Stimulated activated CD8-positive, alpha-beta memory T cell treated with anti-CD3 and anti-CD28 coated beads, Interleukin-7, amount 100 ng/mL, for 24 hours (primary cell): ENCODE measurements around the gene THSD4.

ENCODE experiments used
- DNase-seq: peaks from one replicate; pipeline ENCODE4 v3.0.0-alpha.2; 2020; ENCODE audit warnings: low read depth

THSD4 gene

DNA sequence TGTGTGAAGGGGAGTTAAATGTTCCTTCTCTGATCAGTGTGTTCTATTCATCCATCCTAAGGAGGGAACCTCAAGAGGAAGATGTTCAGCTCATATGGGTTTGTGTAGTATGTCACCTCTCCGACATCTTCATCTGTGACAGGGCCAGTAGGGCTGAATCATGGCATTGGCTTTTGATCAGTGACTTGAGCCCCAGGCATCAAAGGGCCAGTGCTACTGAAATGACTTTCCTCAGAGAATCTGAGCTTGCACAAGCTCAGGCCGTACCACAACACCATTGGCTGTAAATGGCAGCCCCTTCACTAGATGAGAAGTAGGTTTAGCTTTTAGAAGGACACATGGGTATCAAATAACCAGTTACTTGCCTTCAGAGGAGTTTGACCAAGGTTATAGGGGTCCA, 511.9 kb downstream of the THSD4 start:
- DNase-seq: no peak

DNA sequence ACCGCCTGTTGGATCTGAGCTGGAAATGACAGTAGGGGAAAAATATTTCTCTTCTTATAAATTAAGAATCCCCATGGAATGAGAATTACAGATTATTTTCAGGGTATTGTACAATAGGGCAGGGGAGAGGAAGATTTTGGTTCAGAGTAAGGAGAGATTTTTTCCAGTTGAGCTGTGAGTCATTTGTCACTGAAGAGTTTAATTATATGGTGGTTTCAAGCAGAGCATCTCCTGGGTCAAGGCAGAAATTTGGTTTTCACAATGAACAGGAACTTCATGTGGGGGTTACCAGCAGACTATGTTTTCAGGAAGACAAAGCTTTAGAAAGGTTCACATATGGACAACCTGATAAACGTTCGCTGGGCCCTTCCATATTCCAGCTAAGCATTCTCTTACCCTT, 512.3 kb downstream of the THSD4 start:
- no peak for DNase-seq

DNA sequence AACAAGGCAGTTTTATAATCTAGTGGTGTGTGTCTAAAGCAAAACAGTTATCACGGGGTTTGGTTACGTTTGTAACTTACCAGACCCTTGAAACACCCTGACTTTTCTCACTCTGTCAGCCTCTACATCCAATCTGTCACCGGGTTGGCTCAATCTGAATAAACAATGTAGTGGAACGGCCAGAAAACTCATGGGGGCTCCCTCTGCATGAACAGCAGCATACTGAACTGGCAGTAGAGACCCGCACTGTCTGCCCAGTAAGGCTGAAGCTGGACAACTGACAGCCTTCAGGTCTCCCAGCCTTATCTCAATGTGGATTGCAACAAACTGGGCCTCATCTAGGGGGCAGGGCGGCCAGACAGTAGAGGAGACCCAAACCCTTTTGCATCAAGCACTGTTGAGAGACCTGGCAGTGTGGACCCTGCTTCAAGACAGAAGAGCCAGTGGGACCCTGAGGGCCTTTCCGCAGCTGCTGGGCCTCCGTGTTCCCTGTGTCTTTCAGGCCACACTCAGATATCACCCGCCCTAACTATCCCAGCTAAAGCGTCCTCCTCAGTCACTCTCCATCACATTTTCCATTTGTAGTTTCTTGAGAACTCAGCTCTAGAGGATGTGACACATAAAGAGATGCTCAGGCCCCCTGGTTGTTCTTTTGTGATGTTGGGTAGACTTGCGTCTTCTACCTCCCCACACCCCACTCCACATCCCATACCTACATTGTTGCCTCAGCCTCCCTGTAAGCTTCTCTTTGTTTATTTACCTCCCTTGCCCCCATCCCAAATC, 513.9 kb downstream of the THSD4 start:
- no peak for DNase-seq

DNA sequence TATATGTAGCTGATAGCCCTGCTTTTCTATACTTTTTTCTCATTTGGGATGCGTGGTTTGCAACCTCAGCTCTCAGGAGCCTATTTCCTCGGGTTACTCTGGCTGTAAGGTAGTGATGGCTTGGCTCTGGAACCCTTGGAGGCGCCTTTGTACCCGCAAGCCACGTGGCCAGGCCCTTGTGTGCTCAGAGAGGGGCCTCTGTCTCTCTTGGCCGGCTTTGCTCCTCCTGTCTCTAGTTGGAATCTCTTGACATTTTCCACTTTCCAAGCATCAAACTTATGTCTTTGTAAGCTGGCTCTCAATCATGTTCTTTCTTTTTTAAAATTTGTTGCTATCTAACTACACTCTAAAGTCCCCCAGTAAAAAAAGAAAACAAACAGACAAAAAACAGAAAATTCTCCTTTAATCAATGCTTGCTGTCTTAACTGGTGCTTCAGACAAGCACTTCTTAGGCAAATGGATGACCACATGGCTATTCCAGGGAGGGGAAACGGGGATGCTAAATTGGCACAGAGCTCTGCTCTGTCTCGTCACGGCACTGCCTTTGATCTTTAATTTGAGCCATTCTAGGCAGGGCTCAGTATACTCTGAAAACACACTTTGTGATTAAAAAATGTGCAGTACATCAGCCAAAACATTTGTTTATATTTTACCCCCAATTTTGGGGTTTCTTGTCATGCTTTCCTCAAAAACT, 514.7 kb downstream of the THSD4 start:
- DNase-seq: no peak

DNA sequence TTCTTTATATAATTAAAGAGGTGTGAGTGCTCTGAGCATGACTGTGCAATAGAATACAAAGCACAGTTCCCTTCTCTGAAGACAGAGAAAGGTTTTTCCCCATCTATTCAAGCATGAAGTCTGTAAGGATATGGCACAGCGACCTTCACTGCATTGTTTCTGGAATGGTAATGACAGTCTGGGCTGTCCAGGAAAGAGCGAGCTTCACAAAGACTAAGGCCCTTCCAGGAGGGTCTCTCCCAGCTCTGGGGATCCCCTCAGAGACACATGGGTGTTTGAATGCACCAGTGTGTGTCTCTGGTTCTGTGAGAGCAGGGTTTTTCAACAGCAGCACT, 515.2 kb downstream of the THSD4 start:
- no peak for DNase-seq

DNA sequence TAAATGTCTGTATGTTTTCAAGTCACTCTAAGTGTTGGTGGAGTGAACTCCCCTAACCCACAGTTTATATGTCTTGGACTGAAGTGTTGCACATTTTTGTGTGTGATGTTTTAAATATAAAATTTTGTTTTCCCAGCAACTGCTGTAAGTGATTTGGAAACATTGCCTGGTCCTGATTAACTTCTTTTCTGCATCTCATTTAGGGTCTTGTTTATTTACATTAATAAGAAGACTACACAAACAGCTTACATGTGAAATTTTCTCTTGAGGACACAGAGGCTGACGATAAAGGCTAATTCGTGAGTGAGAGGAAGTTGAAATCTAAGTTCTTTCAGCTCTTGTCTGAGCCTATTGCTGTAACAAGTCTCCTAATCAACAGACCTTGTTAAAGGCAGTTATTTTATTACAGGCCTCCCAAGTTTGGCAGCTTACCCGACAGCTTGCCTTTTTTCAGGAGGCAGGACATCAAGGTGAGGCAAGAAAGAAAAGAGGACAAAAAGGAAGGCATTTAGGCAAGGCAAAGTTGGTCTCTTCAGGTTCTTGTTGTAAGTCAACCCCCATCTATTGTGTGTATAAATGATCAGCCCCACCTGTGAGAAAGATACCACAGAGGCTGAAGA, 517.4 kb downstream of the THSD4 start:
- DNase-seq: no peak

DNA sequence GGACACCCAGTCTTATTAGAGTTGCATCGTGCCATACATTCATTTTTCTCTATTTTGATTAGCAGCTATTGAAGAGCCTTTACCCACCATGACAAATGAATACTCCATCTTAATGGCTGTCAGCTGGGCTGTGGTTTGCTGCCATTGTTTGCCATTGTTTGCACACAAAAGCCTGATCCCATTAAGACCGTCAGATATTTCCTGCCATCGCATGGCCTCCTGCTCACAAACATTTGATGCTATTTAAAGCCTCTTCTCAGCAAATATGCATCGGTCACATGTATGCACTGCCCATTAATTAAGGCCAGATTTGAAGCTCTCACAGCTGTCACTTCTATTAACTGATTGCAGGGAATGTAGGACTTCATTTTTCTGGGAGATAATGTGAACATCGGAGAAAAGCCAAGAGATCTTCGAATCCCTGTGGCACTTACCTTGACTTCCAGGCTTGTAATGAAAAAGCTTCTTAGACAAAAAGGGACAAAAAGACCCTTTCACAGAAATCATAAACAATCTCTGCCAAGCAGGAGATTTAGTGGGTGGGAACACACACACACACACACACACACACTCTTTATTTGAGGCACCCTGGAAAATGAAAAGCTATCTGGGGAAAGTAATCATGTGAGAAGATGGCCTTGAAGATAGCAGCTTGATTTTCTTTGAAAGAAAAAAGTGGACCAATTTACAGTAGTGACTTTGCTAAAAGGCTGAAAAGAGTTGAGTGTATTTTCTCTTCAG, 519.7 kb downstream of the THSD4 start:
- DNase-seq: no peak

DNA sequence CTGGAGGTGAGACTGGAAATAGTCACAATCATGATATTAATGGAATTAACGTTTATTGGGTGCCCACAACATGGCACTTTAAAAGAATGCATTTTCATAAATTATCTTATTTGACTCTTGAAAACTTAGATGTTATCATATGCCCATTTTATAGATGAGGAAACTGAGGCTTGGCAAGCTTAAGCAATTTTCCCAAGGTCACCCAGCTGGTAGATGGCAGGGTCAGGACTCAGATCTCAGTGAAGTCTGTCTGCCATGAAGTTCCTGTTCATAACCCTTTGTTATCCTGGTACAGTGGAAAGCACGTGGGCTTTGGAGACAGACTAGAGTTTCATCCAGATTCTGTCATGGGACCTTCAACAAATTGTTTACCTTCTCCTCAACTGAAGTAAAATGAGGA, 520.5 kb downstream of the THSD4 start:
- DNase-seq: no peak

DNA sequence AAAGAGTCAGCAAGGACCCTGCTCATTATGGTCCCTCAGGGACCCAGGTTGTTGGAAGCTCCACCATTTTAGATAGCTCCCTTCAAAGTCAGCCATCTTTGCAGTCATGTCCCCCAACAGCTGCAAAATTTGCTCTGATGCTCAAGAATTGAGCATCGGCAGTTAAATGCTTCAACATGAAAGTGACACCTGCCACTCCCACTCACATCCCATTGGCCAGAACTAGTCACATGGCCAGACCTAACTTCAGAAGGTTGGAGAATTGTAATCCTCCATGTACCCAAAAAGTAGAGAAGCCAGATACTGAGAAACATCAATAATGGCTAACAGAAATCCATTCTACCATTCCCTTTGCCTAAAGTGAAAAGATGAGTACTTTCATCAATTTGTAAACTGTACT, 523.6 kb downstream of the THSD4 start:
- no peak for DNase-seq

DNA sequence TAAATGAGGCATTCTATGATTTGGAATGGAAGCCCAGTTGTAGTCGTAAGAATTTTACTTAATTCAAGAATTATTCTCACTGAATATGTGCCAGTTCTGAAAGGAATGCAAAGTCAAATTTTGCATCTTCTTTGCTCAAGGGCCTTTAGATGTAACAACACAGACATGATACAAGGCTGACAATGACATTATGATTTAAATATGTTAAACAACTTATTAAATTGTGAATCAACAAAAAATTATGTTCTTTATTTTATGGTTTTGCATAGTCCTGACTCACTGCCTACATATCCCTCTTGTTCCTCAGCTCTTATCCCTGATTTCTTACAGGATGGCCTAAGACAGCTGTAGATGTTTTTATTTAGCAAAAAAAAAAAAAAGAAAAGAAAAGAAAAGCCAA, 524.2 kb downstream of the THSD4 start:
- no peak for DNase-seq

DNA sequence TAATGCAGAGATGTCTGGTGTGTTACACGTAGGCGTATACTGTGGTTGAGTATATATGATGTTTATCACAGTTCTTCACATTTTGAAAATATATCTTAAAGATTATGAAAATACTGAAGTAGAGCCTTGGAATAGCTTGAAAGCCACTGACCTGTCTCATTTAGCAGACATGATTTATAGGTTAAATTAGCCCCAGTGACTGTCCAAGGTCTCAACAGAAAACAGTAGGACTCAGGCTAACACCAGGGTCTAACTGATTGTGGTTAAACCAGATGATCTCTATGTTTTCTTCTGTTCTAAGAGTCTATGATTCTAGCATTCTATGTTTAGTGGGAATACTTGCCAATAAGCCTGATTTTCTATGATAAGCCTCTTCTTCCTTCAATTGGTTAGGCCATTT, 528.6 kb downstream of the THSD4 start:
- DNase-seq: no peak

DNA sequence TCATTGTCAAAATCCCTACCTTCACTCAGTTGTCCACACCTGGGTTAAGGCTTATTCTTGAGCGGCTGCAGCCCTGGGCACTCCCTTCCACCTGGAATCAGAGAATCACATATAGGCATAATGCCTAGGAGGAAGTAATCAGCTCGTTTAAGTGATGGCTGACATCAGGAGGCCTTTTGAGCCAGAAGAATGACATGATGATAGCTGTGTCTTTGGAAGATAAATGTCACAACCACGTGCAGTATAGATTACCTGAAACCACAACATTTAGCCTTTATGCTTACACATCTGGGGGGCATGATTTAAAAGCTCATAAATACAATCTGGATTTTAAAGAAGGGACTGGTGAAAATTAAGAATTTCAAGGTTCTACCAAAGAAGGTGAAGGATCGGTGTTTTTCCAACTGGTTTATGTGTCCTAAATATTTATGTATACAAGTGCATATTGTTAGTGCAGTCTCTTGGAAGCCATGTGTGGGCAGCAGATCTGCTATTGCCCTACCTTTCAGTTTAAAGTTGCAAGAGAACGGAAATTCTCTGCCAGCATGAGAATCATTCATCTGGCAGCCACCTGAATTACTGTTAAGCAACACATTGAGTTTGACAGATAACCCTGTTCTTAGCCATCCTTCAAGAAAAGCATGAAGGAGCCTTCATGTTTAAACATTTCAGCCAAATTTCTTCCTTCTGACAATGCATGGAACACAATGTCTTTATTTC, 531.7 kb downstream of the THSD4 start:
- DNase-seq: no peak

DNA sequence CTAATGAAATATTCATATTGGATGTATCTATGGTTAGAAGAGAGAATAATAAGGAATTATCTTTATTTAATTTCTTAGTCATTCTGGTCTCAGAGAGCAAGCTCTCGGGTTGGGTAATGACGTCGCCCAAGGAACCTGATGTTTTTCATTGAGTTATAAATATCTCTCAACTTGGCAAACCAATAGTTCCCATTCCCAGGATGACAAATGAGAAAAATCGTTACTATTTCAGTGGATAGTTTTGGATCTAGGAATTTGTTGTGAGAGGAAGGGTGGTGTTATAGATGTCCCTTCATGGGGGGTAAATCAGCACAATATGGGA, 532.2 kb downstream of the THSD4 start:
- no peak for DNase-seq

DNA sequence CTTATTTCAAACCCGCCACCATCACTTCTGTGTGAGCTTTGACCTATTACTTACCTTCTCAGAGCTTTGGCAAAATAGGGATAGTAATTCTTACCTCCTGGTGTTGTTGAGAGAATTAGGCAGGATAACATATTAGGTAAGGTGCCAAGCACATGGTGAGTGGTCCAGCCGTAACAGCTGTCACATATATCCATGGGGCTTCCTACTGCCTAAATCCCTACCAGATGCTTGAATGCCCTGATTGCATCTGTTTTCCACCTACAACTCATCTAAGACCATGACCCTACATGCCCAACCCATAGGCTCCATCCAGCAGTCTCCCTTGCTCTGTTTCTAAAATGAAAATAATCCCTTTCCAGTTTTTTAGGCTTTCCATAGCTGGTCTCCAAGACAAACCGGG, 532.8 kb downstream of the THSD4 start:
- DNase-seq: no peak

DNA sequence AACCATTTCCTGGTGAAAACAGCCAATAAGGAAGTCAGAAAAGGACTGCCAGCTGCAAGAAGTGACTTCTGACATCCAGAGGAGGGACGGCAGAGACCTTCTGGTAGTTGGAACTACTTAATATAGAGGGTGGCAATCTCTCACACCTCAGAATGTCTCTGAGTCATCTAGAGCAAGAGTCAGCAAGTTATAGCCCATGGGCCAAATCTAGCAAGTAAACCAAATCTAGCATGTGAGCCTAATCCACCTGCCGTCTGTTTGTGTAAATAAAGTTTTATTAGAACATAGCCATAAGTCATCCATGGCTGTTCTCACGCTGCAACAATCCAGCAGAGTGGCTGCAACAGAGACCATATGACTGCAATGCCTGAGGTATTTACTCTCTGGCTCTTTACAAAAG, 534.6 kb downstream of the THSD4 start:
- no peak for DNase-seq

DNA sequence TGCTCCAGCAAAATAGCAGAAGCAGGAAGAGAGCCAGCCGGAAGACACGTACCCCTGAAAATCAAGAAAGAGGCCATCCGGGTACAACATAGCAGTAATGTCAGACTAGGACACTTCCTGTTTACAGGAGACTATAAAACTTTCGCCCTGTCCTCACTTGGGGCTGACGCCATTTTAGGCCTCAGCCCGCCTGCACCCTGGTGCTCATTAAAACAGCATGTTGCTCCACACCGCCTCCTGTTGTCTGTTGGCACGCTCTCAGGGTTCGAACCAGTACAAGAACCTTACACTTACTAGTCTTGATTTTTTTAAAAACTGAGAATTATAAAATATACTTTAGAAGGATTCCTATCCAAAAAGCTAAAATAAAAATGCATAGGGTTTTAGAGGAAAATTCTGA, 535.3 kb downstream of the THSD4 start:
- no peak for DNase-seq

DNA sequence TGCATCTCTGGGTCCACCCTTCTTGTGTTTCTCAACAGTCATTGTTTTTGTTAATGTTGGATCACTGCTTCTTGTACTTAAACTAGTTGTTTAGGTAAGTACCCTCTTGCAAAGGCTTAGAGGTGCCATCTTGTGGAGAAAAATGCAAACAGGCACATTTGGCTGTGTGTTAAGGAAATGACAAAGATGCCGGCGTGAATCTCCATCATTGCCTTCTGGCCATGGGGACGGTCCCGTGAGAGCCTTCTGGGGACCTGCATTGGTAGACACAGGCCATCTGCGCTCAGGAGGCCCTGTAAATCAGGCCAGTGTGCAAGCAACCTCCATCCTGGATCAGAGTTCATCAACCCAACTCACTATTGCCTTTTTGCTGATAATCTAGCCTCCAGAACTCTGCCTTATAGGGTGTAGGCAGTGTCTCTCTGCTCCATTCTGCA, 536.5 kb downstream of the THSD4 start:
- DNase-seq: no peak

DNA sequence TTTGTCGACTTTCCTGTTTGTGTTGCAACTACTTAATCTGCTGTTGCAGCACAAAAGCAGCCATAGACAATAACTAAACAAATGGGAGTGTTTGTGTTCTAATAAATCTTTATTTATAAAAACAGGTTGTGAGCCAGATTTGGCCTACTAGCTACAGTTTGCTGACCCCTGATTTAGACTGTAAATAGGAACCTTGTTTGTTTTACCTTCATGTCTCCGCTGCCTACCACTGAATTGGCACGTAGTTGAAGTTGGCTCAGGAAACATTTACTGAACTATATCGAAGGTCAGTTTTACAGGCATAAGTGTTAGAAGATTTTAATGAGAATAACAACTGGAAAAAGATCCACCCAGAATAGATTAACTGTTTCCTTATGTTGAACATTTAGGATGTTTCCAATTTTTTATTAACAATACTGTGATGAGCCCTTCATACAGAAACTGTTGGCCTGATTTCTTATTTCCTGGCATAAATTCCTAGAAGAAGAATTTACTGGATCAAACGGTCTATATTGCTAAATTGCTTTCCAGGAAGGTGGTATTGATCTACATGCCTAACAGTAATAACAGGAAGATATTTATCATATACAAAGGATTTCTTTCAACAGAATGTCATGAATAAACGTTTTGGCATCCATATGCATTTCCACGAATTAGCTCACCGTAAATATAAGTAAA, 538.9 kb downstream of the THSD4 start:
- no peak for DNase-seq

DNA sequence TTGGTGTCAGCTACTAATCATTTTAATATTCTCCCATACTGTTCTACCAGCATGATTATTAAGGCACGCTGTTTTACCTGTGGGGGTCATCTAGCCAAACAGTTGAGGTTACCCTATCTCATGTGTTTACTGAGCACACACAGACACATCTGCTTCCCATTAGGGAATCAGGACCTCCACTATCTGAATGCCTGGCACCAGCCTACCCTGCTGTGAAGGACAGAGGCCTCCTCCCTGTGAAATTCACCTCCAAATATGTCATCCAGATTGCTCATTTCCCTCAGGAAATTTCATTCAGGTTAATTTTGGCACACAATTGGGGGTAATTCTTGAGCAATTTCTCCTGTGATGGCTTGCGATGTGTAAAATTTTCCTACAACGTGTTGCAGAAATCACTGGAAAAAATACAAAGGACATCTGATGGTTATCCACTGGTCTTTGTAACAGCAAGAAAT, 539.5 kb downstream of the THSD4 start:
- no peak for DNase-seq

DNA sequence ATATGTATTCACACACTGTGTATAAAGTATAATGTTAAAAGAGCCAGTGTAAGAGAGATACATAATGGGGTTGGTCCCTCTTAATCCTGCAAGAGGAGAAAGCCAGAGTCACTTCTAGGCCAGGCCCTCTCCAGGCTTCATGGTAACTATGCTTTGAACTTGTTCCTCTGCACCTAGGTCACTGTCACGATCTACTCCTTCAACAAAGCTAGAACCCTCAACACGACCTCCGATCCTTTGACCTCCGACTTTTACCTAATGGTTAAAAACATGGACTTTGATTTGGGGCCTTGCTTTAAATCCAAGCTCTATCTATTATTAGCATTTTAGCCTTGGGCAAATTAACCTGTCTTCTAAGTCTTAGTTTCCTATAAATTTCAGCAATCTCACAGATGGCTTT, 541.2 kb downstream of the THSD4 start:
- DNase-seq: no peak

DNA sequence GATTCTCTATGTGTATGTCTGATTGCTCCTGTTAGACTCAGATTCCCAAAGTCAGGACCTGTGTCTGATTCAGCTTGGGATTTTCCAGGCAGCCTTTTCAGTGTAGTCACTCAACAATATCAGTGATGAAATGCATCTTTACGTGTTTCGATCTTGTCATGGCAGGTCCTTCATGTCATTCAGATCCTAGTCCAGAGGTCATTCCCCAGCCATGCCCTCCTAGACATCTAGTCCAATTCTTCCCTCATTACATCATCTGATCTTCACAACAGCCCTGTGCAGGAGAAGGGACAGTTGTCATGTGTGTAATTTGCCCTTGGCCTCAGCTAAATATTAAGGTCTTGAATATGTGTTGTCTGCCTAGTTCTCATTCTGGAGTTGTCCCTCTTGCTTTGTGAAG, 541.9 kb downstream of the THSD4 start:
- DNase-seq: no peak

DNA sequence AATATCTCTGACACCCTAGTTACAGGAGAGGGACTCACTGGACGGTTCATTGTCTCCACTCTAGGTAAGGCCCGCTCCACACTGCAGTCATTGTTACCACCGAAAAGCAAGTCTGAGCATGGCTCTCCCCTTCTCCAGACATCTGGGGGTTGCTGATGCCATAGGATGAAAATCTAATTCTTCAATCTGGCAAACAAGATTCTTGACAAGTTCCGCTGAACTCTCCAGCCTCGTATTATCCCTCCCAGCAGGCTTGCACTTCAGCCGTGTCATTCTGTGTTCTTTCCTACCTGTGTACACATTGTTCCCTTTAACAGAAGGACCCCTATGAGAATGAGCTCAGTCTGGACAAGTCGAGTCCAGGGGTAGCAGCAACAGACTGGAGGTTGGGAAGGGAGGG, 542.8 kb downstream of the THSD4 start:
- DNase-seq: no peak
